Esophagus squamous epithelium (tissue), 5 donors: ENCODE measurements around the gene TK2. TPM values are rescaled to one million over a fixed set of nuclear protein-coding genes. Genes with fewer than 3 reads are reported as not detected.

Source experiments
- DNase-seq: peaks from one replicate; lab custom pipeline; 2025; lab: John Stamatoyannopoulos, UW
- H3K27ac ChIP-seq, 4 donors: fragments of 200-600 bp; sonication (generic); one replicate each; pipeline ENCODE4 v1.5.1; 2016 to 2019; ENCODE audit warnings: mild to moderate bottlenecking in 1 of 4
- H3K27me3 ChIP-seq, 4 donors: fragments of 200-600 bp; sonication (generic); 1 replicate in 3 of 4; 2 replicates in 1 of 4; pipeline versions ENCODE4 v1.5.1 to v1.6.0; 2017 to 2021; ENCODE audit warnings: antibody characterized with exemption in 1 of 4
- H3K36me3 ChIP-seq, 3 donors: fragments of 200-600 bp; sonication (generic); one replicate each; pipeline ENCODE4 v1.5.1; 2016 to 2019
- H3K4me1 ChIP-seq, 3 donors: fragments of 200-600 bp; sonication (generic); one replicate each; pipeline ENCODE4 v1.5.1; 2017 to 2019
- H3K4me3 ChIP-seq, 4 donors: fragments of 200-600 bp; sonication (generic); 1 replicate in 3 of 4; 2 replicates in 1 of 4; pipeline ENCODE4 v1.5.1; 2016 to 2019; ENCODE audit warnings: mild to moderate bottlenecking in 2 of 4, moderate library complexity in 1 of 4
- H3K9me3 ChIP-seq, 3 donors: fragments of 200-600 bp; sonication (generic); one replicate each; pipeline ENCODE4 v1.5.1; 2016 to 2019
- CTCF ChIP-seq, 6 experiments: fragments of 450-650 bp in 4 of 6; fragments of 200-600 bp in 2 of 6; sonication (generic) in 2 of 6; IDR thresholded peaks; one replicate each; pipeline ENCODE4 v1.5.1; 2016 to 2019; ENCODE audit warnings: antibody characterized with exemption in 6 of 6, mild to moderate bottlenecking in 4 of 6, moderate library complexity in 4 of 6
- POLR2A ChIP-seq, 4 donors: fragments of 450-650 bp; IDR thresholded peaks; one replicate each; pipeline ENCODE4 v1.6.1; 2017; ENCODE audit warnings: antibody characterized with exemption in 4 of 4, mild to moderate bottlenecking in 4 of 4, moderate library complexity in 3 of 4
- WGBS, 2 donors: methylation state at CpG; one replicate each; pipeline ENCODE4 v1.1.5; 2018; 5-methylcytosine and 5-hydroxymethylcytosine counted together
- intact Hi-C: fragments of 100-400 bp; cut with DNase I; formaldehyde crosslinking; loops from one replicate; pipeline ENCODE4 v1.15.0; 2022
- total RNA-seq, 4 donors: library from RNA; depleted of rRNA; stranded (reverse); fragments of >200 nt; gene quantifications; one replicate each; pipeline ENCODE4 v1.1.0, GENCODE V29; 2016
- donor health status: DM: yes; HTN: yes; CAD: no.

Gene TK2
- total RNA-seq, 4 donors from 2014 or later: 5.6 to 22.5 (median 13.5) TPM

- Histone ChIP-seq H3K4me1 (peaks cover 0 to 30% (median 6%) of the 10 kb centered on the region in 3 donors), H3K4me3 (no peak overlapping the region), H3K27ac (no peak overlapping the region), H3K9me3 (no peaks in the 10 kb centered on the region), H3K27me3 (peaks cover 0 to 26% (median 0%) of the 10 kb centered on the region in 4 donors), H3K36me3 (no peaks in the 10 kb centered on the region)
- DNase-seq: no peak
- WGBS, 2 donors: 21 to 23% methylated on average over 4 of the region's 4 CpGs
- TF ChIP-seq CTCF (IDR thresholded peaks at IDR 0.05) (no peak), POLR2A (IDR thresholded peaks at IDR 0.05) (no peak)
- intact Hi-C loops: loop anchor here (10.0 kb wide), 1 partner anchor 130 kb away; the partner anchor contains the start of gene CMTM3
These were observed 75.1 kb downstream of the TK2 start for GRCh38 chr16:66474750-66475199.

DNA sequence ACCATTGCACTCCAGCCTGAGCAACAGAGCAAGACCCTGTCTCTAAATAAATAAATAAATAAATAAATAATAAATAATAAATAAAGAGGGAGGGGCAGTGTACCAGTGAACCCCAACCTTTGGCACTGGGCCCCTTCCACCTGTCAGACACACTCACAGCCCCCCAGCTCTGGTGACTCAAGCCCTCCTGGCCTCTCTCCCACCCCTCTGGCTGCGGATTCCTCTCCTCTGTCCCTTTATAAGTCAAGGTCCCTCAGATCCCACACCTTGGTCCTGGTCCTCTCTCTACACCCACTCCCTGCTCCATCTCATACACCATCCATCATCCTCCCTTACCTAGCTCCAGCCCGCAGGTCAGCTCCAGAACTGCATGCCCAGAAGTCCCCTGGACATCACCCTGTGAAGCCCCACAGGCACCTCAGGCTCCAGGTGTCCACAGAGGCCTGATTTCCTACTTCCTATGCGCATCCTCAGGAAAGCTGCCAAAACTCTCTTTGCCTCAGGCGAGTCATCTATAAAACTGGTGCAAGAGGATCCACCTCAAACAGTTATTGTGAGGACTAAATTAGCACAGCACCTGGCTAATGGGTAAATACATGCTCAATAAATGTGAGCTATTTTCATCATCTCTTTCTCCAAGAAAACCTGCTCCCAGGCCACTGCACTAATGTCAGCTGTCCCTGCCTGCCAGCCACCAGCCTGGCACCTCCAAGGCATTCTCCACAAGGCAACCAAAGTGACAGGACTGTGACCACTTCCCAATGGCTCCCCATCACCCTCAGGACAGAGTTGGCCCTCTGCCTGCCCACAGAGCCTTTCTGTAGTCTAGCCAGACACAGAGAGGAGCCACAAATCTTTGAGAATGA lies 76.0 kb downstream of the TK2 start:
- no peak for DNase-seq

DNA sequence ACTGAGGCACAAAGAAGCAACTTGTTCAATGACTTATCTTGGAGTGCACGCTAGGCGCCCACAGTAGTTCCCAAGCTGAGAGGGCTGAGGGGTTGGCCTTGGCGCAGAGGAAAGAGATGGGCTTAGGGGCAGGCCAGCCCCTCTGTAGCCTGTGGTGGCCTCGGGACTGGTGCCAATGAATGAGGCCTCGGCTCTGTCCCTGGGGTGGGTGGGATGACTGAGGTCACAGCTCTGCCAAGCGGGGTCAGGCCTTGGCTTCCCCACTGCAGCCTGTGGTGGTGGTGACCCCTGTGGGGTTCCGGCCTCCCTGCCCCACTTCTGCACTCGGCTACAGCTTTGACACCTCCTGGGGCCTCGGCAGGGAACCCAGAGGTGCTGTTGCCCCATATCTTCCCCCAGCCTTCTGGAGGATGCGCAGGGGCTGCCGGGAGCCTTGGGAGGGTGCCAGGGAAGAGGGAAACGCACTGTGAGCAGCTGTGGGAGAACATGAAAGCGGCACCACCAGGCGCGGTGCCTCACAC lies 76.8 kb downstream of the TK2 start:
- peaks cover 0 to 32% (median 0%) of the 10 kb centered on the region in 4 donors for H3K27me3 ChIP-seq
- WGBS, 2 donors: 84 to 85% methylated on average over 6 to 9 of the region's 15 CpGs
- peaks cover 0 to 13% (median 0%) of the 10 kb centered on the region in 3 donors for H3K4me1 ChIP-seq
- H3K27ac ChIP-seq: no peak overlapping the region
- H3K9me3 ChIP-seq: no peaks in the 10 kb centered on the region
- intact Hi-C loops: loop anchor here (10.0 kb wide), 1 partner anchor 132 kb away; the partner anchor contains the start of gene CMTM3
- H3K36me3 ChIP-seq: no peaks in the 10 kb centered on the region
- no peak for DNase-seq
- no peak for TF ChIP-seq CTCF (IDR thresholded peaks at IDR 0.05)
- TF ChIP-seq POLR2A (IDR thresholded peaks at IDR 0.05): no peak
- no peak overlapping the region for H3K4me3 ChIP-seq

More for the DNA sequence above, 76.0 kb downstream of the TK2 start:
- no peak for TF ChIP-seq POLR2A (IDR thresholded peaks at IDR 0.05)
- TF ChIP-seq CTCF (IDR thresholded peaks at IDR 0.05): no peak
- Histone ChIP-seq H3K9me3 (no peaks in the 10 kb centered on the region), H3K27me3 (peaks cover 0 to 26% (median 0%) of the 10 kb centered on the region in 4 donors), H3K4me1 (peaks cover 0 to 21% (median 4%) of the 10 kb centered on the region in 3 donors), H3K27ac (no peak overlapping the region), H3K36me3 (no peaks in the 10 kb centered on the region), H3K4me3 (no peak overlapping the region)
- 50 to 69% methylated on average over 3 to 4 of the region's 4 CpGs for WGBS, 2 donors
- intact Hi-C loops: loop anchor here (10.0 kb wide), 1 partner anchor 131 kb away; the partner anchor contains the start of gene CMTM3

GRCh38 chr16:66471716-66472393 lies 78.1 kb downstream of the TK2 start:
- WGBS, 2 donors: 83 to 85% methylated on average over 7 to 9 of the region's 10 CpGs
- H3K4me1 ChIP-seq: peaks cover 0 to 8% (median 0%) of the 10 kb centered on the region in 3 donors
- no peak overlapping the region for H3K27ac ChIP-seq
- H3K9me3 ChIP-seq: no peaks in the 10 kb centered on the region
- no peak for DNase-seq
- intact Hi-C loops: loop anchor here (10.0 kb wide), 1 partner anchor 133 kb away; the partner anchor contains the start of gene CMTM3
- H3K4me3 ChIP-seq: no peak overlapping the region
- peaks cover 0 to 30% (median 0%) of the 10 kb centered on the region in 4 donors for H3K27me3 ChIP-seq
- H3K36me3 ChIP-seq: no peaks in the 10 kb centered on the region
- TF ChIP-seq POLR2A (IDR thresholded peaks at IDR 0.05) (no peak), CTCF (IDR thresholded peaks at IDR 0.05) (no peak)
